Hematopoietic multipotent progenitor cell treated with erythropoietin and hydrocortisone succinate and interleukin-3 and kit ligand, for 4 days (in vitro differentiated cells): ENCODE results near the gene HCN4.

Experiments used
- DNase-seq: peaks from one replicate; pipeline ENCODE4 v3.0.0-alpha.2; 2015

The HCN4 gene

DNA sequence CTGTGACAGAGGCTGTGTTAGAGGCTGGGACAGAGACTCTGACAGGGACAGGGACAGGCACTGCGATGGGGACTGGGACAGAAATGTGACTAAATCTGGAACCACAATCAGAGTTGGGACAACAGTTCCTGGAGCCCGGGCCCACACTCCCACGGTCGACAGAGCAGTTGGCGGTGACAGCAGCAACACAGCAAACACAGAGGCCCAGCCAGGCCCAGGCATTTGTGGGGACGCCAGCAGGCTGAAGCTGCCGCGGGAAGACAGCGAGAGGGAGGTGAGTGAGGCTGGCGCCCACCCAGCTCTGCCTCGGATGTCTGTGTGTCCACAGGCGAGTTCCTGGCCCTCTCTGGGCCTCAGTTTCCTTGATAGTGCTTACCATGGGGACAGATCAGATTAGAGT is 9.3 kb upstream of the HCN4 start:
- DNase-seq = no peak

DNA sequence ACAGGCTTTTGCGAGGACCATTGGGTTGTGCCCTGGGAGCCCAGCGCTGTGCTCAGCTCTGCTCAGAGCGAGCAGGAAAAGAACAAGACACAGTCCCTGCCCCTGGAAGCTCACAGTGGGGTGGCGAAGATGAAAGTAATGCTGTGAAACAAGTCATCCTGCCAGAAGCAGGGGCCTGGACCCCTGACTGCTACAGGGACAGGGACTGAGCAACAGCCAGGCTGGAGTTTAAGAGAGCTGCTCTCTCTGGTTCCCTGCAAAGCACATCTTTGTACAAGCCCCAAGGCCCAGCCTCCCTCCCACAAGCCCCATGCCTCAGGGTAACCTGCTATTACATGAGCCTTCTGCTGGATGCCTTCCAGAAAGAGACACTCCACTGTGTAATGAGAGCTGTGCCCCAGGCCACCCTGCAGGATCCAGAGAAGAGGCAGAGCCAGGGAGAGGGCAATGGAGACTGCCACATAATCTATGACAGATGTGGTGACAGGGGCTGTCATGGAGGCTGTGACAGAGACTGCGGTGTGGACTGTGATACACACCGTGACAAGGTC is 7.1 kb upstream of the HCN4 start:
- no peak for DNase-seq

DNA sequence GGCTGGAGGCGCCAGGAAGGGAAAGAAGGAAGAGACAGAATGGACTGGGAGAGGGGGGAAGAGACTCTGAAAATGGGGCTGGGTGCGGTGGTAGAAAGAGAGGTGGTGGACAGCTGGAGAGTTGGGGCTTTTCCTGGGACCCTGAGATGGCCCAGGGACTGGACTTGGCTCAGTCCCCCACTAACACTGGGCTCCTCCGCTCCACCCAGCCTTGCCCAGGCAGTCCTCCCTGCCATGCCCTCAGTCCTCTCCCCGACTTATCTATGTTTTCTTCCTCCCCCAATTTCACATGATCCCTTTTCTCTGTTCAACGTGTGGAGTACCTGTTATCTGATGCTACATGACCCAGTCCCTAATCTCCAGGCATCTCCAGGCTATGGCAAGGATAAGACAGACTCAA is 6.3 kb upstream of the HCN4 start:
- DNase-seq = no peak

DNA sequence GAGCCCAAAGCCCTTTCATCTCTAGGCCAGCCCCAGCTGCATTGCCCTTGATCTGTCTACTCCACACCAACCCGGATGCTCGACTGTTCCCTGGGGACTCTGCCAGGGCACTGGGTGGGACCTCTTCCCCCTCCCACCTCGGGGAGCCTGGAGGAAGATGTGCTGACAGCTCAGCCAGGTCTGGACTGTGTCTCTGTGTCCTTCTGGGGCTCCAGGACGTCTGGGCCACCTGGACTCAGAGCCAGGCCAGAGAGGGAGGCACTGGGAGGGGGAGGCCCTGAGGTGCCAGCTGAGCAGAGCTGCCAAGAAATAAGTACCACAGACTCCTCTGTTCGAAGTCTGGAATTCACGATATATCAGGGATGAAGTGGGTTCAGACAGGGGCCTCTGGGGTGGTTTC is 5.8 kb upstream of the HCN4 start:
- no peak for DNase-seq

DNA sequence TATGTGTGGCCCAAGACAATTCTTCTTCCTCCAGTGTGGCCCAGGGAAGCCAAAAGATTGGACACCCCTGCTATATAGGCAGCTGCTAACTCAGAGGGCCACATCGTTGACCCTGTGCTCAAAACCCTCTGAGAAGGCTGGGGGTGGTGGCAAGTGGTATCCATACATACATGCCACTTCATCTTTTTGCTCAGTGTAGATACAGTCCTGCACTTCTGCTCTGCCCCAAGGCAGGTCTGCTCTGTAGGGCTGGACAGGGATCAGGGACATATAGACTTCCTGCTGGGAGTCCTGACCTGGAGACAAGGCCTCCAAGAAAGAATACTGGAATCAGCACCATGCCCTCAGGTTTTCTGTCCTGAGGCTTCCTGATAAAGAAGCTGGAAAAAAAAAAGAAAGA is 4.5 kb upstream of the HCN4 start:
- DNase-seq = no peak

DNA sequence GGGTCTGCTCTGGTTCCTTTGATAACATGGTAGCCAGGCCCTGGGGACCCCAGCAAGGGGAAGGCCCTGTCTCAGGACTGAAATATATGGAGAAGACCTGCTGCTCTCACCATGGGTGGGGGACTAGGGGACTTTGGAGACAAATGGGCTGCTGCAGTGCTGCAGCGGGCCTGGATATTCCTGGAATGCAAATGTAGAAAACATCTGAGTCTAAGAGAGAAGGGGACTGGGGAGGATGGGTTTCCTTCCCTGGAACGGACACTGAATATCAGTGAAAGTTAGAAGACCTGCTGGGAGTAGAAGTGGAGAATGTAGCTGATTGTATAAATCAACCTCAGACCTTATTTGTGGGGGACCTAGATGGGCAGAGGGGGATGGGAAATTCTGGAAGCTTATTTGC is 3.1 kb upstream of the HCN4 start:
- DNase-seq = no peak

DNA sequence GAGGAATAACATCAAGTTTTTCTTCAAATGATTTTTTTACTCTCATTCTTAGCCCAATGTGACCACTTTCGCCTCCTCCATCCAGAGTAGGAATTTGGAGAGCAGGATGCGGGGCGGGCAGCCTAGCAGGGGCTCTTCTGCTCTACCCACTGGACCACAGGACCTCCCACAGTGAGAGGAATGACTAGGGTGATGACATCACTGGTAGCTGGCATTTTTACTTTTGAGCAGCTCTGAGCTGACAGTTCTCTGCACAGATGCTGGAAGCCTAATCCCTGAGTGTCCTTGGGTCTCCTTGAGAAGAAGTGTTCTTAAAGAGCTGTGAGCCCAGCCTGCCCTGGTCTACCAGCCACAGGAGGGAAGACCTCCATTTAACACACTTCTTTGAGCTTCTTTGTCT is 1.4 kb upstream of the HCN4 start:
- no peak for DNase-seq

DNA sequence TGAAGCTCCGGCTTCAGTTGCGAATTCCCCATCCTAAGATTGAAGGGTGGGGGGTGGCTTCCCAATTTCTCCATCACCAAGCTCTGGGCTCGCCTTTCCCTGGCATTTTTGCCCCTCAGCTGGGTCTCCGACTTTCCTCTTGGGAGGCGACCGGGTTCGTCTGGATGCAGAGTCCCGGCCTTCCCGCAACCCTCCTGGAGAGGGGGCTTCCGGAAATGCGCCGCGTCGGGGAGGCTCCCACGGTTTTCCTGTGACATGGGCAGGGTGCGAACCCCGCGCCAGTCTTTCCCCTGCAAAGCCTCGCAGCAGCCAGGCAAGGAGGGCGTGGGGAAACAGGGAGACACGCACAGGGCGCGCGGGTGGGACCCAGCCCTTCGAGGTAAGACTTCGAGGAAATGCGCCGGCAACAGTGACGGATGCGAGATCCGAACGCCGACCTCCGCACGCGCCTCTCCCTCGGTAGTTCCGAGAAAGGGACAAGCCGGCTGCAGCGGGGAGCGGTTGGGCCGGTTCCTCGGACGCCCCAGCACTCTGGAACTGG is 466 bp upstream of the HCN4 start:
- DNase-seq = no peak

DNA sequence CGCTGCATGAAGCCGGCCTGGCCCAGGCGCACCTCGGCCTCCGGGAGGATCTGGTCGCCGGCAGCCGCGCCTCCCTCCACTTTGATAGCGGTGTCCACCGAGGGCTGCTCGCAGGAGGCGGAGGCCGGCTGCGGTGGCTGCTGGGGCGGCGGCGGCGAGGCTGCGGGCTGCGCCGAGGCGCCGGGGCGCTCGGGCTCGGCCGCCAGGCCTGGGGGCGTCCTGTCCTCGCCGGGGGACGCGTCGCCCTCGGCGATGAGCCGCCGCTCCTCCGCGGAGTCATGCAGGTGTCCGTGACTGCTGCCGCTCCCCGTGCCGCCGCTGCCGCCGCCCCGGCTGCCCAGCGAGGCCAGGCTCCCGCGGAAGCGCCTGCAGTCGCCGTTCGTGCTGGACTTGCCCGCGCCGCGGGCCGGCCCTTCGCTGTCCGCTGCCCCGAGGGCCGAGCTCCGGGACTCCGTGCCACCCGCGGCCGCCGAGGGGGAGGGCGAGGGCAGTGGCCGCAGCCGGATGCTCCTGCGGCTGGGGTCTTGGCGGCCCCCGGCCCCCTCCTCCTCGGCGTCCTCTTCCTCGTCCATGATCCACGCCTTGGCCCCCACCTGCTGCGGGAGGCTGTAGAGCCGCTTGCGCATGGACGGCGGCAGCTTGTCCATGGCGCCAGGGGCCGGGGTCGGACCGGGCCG is 996 bp downstream of the HCN4 start:
- DNase-seq = no peak

DNA sequence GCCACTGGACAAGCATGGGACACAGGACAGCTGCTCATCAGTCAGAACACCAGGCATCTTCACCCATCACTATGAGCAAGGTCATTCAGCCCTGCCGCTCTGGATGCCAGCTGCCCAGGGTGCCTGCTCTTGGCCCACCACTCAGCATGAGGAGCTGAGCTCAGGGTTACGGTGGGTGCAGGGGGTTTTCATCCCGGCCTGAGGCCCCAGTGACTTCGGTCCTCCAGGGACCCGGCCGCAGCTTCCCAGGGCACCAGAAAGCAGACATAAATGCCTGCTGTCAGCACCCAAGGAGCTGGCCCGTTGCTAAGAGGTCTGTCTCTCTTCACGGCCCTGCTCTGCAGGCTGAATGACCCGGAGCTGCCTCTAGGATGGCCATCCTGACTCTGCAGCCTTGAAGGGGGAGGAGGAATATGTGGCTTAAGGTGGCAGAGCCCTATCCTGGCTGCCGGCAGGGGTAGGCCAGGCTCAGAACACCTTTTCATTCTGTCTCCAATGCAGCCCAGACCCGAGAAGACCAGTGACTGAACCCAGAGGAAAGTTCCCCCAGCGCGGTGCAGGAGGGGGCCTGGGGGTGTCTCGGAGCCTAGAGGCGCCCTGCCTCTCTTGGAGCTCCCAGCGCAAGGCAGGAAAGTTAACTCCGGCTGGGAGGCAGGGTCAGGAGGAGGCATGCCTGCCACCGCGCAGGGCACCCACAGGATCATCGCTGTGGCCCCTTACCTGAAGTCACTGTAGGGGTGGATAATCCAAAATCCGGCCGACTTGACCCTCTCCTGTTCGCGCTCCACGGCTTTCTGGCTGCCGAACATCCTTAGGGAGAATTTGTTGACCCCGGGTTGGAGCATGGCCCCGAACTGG is 1.8 kb downstream of the HCN4 start:
- DNase-seq = no peak

DNA sequence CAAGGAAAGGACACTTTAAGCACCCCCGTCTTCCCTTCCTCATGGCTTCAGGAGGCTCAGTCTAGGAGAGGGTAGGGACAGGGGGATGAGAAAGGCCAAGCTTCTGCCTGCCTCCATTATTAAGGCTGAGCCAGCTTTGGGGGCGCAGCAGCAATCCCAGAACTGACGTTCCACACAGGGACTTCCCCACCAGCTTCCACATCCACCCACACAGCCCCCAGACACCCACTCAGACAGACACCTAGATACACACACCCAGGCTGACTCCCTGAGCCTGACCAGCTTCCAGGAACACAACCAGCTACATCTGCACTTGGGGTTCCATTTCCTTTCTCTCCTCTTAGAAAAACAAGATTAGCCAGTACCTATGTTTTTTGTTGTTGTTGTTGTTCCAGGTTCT is 4.7 kb downstream of the HCN4 start:
- DNase-seq = no peak

DNA sequence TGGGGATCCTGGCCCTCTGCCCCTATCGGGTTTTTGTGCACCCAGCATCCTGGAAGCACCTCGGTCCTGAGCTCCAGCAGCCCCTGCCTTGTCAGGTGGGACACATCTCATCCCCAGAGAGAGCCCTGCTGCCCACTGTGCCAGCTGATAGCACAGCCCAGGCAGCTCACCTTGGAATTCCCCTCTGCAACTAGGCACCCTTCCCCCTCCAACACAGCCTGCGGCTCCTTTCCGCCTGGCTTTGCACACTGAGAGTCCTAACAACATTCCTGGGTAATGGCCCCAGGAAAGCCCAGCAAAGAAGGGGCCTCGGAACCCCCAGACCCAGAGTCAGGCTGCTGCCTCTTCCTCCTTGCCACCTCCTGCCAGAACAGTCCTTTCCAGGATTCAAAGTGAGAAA is 5.9 kb downstream of the HCN4 start:
- no peak for DNase-seq

DNA sequence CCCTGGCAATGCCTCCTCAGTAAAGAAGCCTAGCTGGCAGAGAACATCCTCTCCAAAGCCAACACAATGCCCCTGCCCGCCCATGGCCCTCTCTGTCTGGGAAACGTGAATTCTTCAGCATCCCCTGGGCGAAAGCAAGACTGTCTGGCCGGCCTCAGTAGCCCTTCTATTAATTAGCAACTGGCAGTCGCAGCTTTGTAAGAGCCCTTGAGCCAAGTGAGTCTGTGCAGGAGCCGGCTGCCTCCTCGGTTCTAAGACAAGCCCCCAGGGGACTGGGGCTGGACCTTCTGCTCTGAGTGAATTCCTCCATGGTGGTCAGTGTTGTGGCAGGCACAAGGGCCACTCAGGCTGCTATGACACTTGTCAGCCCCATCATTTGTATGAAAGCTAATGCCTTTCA is 7.4 kb downstream of the HCN4 start:
- DNase-seq = no peak

DNA sequence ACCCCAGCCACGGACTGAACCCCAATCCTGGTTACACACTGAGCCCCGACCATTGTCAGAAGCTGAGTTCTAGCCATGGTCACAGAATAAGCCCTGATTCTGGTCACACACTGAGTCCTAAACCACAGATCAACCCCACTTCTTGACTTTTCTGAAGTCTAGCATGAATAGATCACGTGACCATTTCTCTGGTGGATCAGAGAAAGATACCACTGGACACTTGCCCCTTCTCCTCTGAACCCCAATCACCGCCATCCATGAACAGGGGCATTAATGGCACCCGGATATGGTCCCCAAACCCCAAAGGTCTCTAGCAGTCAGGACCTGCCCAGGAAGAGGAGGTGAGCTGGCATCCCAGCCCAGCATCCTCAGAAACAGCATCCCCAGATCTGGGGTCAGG is 9.1 kb downstream of the HCN4 start:
- DNase-seq = no peak

DNA sequence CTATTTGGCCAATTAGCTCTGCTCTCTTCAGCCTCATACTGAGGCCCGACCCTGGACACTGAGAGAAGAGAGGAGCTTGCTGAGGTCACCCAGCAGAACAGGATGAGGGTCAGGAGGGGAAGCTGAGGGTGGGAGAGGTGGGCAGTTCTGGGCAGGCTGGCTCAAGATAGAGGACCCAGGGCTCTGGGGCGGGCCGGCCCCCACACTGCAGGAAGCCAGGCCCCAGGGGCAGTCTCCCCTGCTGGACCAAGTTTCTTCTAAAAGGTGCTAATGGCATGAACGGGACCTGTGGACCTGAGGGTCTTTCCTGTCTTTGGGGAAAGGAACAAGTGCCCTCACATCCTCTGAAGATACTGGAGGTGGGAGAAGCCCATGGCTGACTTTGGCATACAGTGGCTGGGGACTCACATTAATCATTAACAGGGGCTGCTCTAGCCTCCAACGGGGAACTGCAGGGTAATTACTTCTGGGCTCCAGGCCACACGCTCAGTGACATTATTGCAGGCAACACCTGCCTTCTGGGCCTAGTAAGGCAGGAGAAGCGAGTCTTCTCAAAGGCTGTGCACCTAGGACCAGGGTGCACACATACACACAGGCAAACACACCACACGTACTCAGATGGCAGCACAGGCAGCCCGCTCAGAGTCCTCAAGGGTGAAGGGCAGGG is 10.6 kb downstream of the HCN4 start:
- no peak for DNase-seq

DNA sequence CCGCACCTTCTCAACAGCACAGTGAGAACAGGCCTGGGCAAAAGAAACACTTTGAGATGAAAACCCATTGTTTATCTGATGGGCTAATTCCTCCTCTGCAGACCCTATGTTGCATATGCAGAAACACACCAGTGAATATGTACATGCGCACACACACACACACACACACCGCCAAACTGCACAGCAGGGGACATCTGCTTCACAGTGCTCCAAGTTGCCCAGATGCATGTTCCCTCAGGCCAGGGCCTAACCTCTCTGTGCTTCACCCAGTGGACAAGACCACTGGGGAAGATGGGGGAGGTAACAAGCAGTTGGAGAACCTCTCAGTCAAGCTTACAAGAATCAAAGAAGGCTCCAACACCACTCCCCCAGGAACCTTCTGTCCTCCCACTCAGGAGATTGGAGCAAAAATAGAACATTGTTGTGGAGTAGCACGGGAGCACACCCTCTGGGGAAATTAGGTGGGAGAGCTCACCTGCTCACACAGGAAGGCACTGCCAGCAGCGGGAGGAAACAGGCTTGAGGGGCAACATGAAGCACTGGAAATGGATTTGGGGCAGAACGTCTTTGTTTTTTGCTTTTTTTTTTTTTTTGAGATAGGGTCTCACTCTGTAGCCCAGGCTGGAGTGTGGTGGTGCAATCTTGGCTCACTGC is 13.0 kb downstream of the HCN4 start:
- no peak for DNase-seq

DNA sequence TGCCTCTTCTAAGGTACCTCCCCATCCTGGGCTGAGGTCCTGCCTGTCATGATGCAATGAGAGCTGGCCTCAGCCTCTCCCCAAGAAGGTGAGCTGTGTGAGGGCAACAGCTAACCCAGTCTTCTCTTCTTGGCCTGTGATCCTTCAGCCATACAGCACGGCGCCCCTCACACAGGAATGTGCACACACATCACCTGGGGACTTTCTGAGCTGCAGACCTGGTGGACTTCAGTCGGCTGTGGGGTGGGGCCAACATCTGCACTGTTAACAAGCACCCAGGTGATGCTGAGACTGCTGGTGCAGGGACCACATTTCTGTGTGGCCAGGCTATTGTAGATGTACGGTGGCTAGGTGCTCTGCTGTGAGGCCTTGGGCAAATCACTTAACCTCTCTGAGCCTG is 14.5 kb downstream of the HCN4 start:
- DNase-seq = no peak

DNA sequence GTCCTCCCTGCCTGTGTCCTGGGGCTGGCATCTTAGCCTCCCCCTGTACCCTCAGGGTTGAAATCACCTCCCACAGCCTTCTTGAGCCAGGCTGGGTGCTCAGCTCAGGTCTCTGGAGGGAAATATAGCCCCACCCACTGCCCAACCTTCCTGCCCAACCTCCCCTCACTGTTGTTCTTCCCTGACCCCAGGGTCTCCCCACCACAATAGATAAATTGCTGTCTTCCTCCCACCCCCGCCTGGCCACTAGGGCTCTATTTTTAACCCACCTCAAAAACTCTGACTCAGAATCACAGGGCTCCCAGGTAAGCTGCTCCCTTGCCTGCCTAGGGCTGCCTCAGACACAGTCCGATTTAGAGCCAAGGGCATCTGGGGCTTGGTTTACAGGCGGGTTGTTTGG is 15.0 kb downstream of the HCN4 start:
- no peak for DNase-seq

DNA sequence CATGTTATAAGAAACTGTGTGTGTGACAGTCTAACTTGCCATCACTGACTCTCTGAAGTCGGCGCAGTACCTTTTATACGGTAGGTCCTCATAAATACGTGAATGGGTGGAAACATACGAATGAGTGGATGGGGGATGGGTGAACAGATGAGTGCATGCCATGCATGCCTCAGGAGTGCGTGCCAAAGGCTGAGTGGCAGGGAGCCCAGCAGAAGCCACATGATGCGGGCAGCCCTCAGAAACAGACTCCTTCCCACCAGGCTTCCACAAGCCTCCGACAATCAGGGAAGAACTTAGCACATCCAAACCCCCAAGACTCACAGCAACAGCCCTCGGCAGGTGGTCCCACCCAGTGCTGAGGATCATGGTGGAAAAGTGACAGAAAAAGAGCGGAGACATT is 16.7 kb downstream of the HCN4 start:
- DNase-seq = no peak

DNA sequence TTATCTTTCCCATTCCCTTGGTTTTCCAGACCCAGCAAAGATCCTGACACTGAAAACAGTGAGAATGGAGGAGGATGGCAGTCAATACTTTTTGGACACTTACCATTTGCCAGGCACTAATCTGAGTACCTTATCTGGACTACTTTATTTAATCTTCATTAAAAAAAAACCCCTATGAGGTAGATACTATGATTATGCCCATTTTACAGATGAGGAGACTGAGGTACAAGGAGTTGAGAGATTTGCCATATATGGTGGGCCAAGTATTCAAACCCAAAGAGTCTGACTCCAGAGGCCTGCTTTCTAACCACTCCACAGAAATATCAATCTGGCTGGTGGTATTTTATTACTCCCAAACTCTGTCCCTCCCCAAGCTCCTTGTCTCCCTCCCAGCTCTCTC is 19.6 kb downstream of the HCN4 start:
- no peak for DNase-seq

DNA sequence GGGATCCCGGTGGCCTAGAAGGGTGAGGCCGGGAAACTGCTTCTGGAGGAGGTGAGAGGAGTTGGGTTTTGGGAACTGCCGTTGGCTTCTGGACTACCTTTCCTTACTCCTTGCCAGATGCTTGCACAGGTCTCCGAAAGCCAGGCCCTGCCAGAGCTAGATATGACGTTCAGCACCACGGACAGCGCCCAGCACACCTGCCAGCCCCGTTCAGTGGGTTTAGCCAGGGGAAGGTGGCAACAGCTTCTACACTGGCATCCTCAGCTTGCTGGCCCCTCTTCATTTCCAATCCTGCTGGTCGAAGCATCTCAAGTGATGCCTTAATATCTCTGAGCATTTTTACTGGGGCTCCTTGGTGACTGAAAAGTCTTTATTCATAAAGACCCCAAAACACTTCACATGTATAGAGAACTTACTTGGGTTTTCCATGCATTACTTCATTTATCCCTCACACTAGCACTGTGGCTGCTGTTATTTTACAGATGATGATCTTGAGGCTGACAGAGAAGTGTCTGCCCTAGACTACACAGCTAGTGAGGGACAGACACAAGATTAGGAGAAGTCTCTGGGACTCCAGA is 21.9 kb downstream of the HCN4 start:
- peak; percentile 73 for DNase-seq

DNA sequence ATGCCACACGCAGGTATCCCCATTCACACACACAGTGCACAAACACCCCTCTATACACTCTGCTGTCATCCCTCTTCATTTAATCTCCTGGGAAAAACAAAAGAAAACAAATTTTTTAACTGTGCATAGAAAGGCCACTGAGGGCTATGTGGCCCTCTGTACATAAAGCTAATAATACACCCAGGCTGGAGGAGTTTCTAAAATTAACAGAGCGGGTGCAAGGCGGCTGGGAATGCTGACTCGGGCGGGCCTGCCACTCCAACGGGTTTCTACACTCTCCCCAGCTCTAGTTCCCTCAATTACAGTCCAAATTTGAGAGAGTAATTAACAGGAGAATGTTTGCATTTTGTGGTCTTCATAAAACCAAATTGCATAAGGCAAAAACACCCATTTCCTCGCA is 23.1 kb downstream of the HCN4 start:
- DNase-seq = no peak

DNA sequence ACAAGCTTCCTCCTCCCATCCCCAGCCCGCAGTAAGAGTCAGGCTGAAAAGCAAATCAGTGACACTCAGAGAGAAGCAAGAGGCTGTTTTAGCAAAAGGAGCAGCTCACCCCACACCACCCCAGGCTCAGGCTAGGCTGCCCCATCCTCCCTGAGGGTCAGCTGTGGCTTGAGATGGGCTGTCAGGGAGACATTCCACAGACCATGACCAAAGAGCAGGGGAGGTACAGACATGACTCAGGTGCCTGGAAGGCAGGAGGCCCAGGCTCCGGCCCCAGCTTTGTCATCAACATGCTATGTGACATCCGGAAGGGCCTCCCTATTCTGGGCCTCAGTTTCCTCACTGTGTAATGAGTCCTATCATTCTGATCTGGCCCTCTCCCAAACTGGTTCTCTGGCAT is 24.7 kb downstream of the HCN4 start:
- no peak for DNase-seq
